GM12801 (cell line): ENCODE measurements around the gene TTYH2.

ENCODE experiments used
- CTCF ChIP-seq: IDR thresholded peaks from one replicate; pipeline ENCODE4 v1.5.1; 2011; ENCODE audit warnings: control low read depth; ENCODE audit not compliant: insufficient read length; ENCODE audit errors: extremely low read depth

Gene TTYH2

DNA sequence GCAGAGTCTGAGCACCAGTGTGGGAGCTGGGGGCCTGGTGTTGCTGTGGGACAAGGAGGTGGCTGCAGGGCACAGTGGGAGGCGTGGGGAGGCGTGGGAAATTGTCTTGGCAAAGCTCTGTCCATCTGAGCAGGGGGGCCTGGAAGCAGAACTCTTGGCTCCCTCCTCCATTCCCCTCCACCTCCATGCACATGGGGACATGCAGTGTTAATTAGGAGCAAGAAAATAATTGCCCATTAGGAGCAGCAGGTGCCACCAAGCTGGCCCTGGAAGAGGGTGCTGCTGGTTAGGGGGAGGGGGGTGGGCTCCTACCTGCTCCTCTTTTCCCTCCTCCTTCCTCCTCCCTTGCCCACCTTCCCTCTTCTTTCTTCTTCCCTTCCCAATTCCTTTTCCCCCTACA is 4.5 kb downstream of the TTYH2 start:
- no peak for TF ChIP-seq CTCF

DNA sequence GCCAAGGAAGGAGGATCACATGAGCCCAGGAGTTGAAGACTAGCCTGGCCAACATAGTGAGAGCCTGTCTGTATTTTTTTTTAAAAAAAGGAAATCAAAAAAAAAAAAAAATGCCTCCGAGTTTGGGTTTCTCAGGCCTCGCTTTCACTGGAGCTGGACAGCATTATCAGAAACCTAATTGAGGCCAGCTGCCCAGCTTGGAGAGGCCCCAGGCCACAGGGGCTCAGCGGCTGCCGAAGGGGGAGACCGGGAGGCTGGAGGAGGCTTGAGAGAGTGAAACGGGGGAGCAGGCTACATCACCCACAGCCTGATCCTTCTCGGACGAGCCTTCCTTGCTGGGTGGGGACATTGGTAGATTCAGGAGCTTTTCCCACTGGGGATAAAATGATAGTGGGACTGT is 5.1 kb downstream of the TTYH2 start:
- no peak for TF ChIP-seq CTCF

GRCh38 chr17:74219576-74220133 is 6.3 kb downstream of the TTYH2 start:
- no peak for TF ChIP-seq CTCF

DNA sequence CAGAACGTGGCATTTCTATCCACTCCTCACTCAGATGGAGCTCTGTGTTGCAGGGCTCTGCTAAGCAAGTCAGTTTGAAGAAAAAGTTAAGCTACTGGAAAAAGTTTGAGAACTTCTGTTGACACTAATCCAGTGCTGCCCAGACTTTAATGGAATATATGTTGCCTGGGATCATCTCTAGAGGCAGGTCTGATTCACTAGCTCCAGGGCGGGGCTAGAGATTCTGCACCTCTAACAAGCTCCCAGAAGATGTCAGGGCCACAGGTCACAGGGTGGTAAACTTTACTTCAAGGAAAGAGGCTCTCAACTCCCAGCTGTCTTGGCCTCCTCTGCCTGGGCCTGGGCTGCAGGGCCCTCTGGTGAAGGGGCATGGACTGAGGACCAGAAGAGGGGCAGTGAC is 6.8 kb downstream of the TTYH2 start:
- no peak for TF ChIP-seq CTCF

- TF ChIP-seq CTCF: no peak
Observed at GRCh38 chr17:74220946-74221818, 7.8 kb downstream of the TTYH2 start.

DNA sequence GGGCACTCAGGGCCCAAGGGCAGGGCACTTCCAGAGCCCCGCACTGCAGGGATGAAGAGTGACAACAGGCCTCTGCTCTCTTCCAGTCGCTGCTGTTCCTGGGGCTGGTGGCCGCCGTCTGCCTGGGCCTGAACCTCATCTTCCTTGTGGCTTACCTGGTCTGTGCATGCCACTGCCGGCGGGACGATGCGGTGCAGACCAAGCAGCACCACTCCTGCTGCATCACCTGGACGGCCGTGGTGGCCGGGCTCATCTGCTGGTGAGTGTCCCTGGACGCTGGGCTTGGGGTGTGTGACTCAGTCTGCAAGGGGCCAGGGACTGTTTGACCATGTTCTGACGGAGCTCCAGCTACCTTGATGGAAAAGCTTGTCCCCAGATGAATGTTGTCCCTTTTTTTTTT is 9.0 kb downstream of the TTYH2 start:
- no peak for TF ChIP-seq CTCF

DNA sequence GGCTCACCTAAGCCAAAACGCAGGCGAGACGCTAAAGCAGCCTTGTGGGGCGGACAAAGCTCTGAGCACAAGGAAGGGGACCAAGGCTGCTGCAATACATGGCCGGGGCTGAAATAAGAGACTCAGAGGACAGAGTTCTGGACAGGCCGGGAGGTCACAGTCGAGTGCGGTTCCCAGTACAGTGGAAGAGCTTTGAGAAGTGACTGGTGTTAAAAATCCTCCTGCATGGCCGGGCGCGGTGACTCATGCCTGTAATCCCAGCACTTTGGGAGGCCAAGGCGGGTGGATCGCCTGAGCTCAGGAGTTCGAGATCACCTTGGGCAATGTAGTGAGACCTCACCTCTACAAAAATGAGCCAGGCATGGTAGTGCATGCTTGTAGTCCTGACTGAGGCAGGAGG is 10.5 kb downstream of the TTYH2 start:
- TF ChIP-seq CTCF: no peak
